Activated CD4-positive, alpha-beta T cell treated with anti-CD3 and anti-CD28 coated beads, Interleukin-2, amount 10 ng/mL, durations not matched to agents 7 days and 5 days (primary cell): Measurements from ENCODE around the gene EP300. TPM values are rescaled to one million over a fixed set of nuclear protein-coding genes. Genes with fewer than 3 reads are reported as not detected.
"Not testable (repeated sequence)": the region's sequence is repeated elsewhere in the genome, so short reads cannot be mapped to it uniquely, and the experiment has no call there.

Experiments
- CTCF ChIA-PET: fragments of 350-600 bp; sonication (Branson Sonifier 250); formaldehyde crosslinking; loops from one replicate; lab custom pipeline; 2021; ENCODE audit warnings: antibody characterized with exemption; lab: Charles Lee
- POLR2A ChIA-PET: fragments of 350-600 bp; sonication (Branson Sonifier 250); formaldehyde crosslinking; loops from one replicate; lab custom pipeline; 2021; ENCODE audit warnings: antibody characterized with exemption; lab: Charles Lee
- DNase-seq: peaks from one replicate; pipeline ENCODE4 v3.0.0-alpha.2; 2020
- H3K27ac Mint-ChIP-seq: one replicate; pipeline ENCODE4 v1.8.0; 2021; ENCODE audit warnings: mild to moderate bottlenecking, moderate library complexity, mixed read lengths
- H3K27me3 Mint-ChIP-seq: one replicate; pipeline ENCODE4 v1.8.0; 2021; ENCODE audit warnings: mixed read lengths
- H3K36me3 Mint-ChIP-seq: one replicate; pipeline ENCODE4 v1.8.0; 2021; ENCODE audit warnings: low read depth, mixed read lengths
- H3K4me1 Mint-ChIP-seq: one replicate; pipeline ENCODE4 v1.8.0; 2021; ENCODE audit warnings: mixed read lengths
- H3K4me3 Mint-ChIP-seq: one replicate; pipeline ENCODE4 v1.8.0; 2021; ENCODE audit warnings: mild to moderate bottlenecking, moderate library complexity, mixed read lengths
- H3K9me3 Mint-ChIP-seq: one replicate; pipeline ENCODE4 v1.8.0; 2021; ENCODE audit warnings: mixed read lengths
- total RNA-seq, 2 experiments: library from RNA; stranded (reverse); gene quantifications; one replicate each; pipeline ENCODE4 v1.2.3, GENCODE V29; 2021

EP300 gene
- total RNA-seq, 2 experiments from 2014 or later: 78.7 to 79.2 TPM

DNA sequence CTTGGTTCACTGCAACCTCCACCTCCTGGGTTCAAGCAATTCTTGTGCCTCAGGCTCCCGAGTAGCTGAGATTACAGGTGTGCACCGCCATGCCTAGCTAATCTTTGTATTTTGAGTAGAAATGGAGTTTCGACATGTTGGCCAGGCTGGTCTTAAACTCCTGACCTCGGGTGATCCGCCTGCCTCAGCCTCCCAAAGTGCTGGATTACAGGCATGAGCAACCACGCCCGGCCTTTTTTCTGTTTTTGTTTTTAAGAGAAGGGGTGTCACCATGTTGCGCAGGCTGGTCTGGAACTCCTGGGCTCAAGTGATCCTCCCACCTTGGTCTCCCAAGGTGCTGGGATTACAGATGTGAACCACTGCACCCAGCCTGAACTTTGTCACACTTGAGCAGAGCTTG, 26.1 kb upstream of the EP300 start:
- POLR2A ChIA-PET, CTCF ChIA-PET, H3K36me3 Mint-ChIP-seq, H3K27me3 Mint-ChIP-seq, H3K27ac Mint-ChIP-seq, H3K4me1 Mint-ChIP-seq, H3K4me3 Mint-ChIP-seq, DNase-seq, H3K9me3 Mint-ChIP-seq: not testable (repeated sequence)

DNA sequence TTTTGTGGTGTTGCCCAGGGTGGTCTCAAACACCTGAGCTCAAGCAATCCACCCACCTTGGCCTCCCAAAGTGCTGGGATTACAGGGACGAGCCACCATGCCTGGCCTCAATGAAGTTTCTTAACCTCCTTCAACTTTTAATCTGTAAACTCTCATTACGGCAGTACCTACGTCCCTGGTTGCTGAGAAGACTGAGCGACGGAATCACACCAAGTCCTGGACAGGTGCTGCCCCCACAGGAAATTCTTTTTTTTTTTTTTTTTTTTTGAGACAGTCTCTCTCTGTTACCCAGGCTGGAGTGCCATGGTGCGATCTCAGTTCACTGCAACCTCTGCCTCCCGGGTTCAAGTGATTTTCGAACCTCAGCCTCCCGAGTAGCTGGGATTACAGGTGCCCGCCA, 24.4 kb upstream of the EP300 start:
- CTCF ChIA-PET: interaction anchor here (0.7 kb wide), 1 partner anchor 114 kb away, joined by 5 read pairs; no protein-coding TSS in a partner anchor
- DNase-seq, H3K4me1 Mint-ChIP-seq, POLR2A ChIA-PET, H3K9me3 Mint-ChIP-seq, H3K36me3 Mint-ChIP-seq, H3K27me3 Mint-ChIP-seq, H3K4me3 Mint-ChIP-seq: not testable (repeated sequence)
- peak overlapping the region; percentile 31 for H3K27ac Mint-ChIP-seq

DNA sequence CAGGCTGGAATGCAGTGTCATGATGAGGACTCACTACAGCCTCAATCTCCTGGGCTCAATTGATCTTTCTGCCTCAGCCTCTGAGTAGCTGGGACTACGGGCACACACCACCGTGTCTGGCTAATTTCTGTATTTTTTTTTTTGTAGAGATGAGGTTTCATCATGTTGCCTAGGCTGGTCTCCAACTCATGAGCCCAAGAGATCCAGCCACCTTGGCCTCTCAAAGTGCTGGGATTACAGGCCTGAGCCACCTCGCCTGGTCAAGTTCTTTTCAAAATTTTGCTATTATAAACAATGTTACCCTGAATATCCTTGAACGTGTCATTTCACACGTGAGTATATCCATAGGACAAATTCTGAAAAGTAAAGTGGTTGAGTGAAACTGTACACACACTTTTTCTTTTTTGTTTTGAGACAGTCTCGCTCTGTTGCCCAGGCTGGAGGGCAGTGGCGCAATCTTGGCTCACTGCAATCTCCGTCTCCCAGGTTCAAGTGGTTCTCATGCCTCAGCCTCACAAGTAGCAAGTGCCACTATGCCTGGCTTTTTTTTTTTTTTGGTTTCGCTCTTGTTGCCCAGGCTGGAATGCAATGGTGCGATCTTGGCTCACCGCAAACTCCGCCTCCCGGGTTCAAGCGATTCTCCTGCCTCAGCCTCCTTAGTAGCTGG, 21.6 kb upstream of the EP300 start:
- POLR2A ChIA-PET: no interaction called here
- no peaks in the 10 kb centered on the region for H3K27me3 Mint-ChIP-seq

DNA sequence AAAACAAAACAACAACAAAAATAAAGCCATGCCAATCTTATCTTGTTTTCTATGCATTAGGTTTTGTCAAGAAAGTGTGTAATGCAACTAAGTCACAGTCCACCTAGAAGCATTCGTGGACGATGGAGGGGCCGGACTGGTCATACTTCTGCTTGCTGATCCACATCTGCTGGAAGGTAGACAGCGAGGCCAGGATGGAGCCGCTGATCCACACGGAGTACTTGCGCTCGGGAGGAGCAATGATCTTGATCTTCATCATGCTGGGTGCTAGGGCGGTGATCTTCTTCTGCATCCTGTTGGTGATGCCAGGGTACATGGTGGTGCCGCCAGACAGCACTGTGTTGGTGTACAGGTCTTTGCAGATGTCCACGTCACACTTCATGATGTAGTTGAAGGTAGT, 18.3 kb upstream of the EP300 start:
- H3K27ac Mint-ChIP-seq: no peak overlapping the region
- CTCF ChIA-PET: no interaction called here
- DNase-seq: no peak
- no peaks in the 10 kb centered on the region for H3K36me3 Mint-ChIP-seq
- peaks cover 2% of the 10 kb centered on the region for H3K4me1 Mint-ChIP-seq
- H3K27me3 Mint-ChIP-seq: no peaks in the 10 kb centered on the region
- no peaks in the 10 kb centered on the region for H3K9me3 Mint-ChIP-seq
- H3K4me3 Mint-ChIP-seq: no peak overlapping the region
- POLR2A ChIA-PET: no interaction called here

More for the DNA sequence above, 21.6 kb upstream of the EP300 start:
- H3K4me3 Mint-ChIP-seq: no peak overlapping the region
- CTCF ChIA-PET: interaction anchor here (0.6 to 0.7 kb wide), 2 partner anchors 23 to 126 kb away, joined by 3 to 4 read pairs; no protein-coding TSS in a partner anchor
- H3K4me1 Mint-ChIP-seq: peaks cover 9% of the 10 kb centered on the region
- H3K27ac Mint-ChIP-seq: no peak overlapping the region
- no peaks in the 10 kb centered on the region for H3K36me3 Mint-ChIP-seq
- no peaks in the 10 kb centered on the region for H3K9me3 Mint-ChIP-seq
- DNase-seq: no peak

DNA sequence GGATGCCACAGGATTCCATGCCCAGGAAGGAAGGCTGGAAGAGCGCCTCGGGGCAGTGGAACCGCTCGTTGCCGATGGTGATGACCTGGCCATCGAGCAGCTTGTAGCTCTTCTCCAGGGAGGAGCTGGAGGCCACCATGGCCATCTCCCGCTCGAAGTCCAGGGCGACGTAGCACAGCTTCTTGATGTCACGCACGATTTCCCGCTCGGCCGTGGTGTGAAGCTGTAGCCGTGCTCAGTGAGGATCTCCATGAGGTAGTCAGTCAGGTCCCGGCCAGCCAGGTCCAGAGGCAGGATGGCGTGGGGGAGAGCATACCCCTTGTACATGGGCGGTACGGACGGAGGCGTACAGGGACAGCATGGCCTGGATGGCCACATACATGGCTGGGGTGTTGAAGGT, 17.9 kb upstream of the EP300 start:
- ChIA-PET CTCF (interaction anchor here (0.6 to 1.1 kb wide), 2 partner anchors 42 to 329 kb away, joined by 3 to 6 read pairs; no protein-coding TSS in a partner anchor), POLR2A (no interaction called here)
- Mint-ChIP-seq H3K36me3 (no peaks in the 10 kb centered on the region), H3K9me3 (no peaks in the 10 kb centered on the region), H3K4me1 (no peaks in the 10 kb centered on the region), H3K27me3 (no peaks in the 10 kb centered on the region), H3K27ac (no peak overlapping the region), H3K4me3 (no peak overlapping the region)
- DNase-seq: no peak

DNA sequence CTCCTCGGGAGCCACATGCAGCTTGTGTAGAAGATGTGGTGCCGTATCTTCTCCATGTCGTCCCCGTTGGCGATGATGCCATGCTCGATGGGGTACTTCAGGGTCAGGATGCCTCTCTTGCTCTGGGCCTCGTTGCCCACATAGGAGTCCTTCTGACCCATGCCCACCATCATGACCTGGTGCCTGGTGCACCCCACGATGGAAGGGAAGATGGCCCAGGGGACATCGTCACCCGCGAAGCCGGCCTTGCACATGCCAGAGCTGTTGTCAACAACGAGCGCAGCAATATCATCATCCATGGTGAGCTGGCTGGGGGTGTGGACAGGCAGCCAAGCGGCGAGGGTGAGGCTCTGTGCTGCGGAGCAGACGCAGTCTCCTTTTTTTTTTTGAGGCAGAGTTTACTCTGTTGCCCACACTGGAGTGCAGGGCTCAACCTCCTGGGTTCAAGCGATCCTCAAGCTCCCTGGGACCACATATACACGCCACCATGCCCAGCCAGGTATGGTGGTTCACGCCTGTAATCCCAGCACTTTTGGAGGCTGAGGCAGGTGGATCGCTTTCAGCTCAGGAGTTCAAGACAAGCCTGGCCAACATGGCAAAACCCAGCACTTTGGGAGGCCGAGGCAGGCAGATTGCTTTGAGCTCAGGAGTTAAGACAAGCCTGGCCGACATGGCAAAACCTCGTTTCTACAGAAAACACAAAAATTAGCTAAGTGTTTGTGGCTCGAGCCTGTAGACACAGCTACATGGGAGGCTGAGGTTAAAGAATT, 17.3 kb upstream of the EP300 start:
- Mint-ChIP-seq H3K4me3 (no peak overlapping the region), H3K4me1 (no peaks in the 10 kb centered on the region), H3K9me3 (no peaks in the 10 kb centered on the region), H3K27ac (no peak overlapping the region), H3K27me3 (no peaks in the 10 kb centered on the region), H3K36me3 (no peaks in the 10 kb centered on the region)
- DNase-seq: no peak
- ChIA-PET POLR2A (interaction anchor here (0.7 kb wide), 1 partner anchor 25 kb away, joined by 3 read pairs; no protein-coding TSS in a partner anchor), CTCF (interaction anchor here (0.6 to 1.1 kb wide), 4 partner anchors 12 to 328 kb away, joined by 3 to 6 read pairs (median 3); no protein-coding TSS in a partner anchor)

DNA sequence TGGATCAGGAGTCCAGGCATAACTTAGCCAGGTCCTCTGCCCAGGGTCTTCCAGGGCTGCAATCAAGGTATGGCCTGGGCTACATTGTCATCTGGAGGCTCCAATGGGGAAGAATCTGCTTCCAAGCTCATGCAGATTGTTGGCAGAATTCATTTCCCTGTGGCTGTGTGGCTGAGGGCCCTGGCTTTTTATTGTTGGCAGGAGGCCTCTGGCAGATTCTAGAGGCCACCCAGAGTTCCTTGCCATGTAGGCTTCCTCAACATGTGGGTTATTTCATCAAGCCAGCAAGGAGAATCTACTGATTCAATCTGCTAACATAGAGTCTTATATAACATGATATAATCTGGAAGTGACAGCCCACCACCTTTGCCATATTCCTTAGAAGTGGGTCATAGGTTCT, 16.4 kb upstream of the EP300 start:
- Mint-ChIP-seq H3K27ac (no peak overlapping the region), H3K9me3 (no peaks in the 10 kb centered on the region), H3K4me3 (no peak overlapping the region), H3K27me3 (no peaks in the 10 kb centered on the region), H3K36me3 (no peaks in the 10 kb centered on the region), H3K4me1 (no peaks in the 10 kb centered on the region)
- POLR2A ChIA-PET: interaction anchor here (0.7 kb wide), 1 partner anchor 24 kb away, joined by 3 read pairs; no protein-coding TSS in a partner anchor
- CTCF ChIA-PET: interaction anchor here (0.7 kb wide), 1 partner anchor 13 kb away, joined by 3 read pairs; no protein-coding TSS in a partner anchor
- DNase-seq: no peak

DNA sequence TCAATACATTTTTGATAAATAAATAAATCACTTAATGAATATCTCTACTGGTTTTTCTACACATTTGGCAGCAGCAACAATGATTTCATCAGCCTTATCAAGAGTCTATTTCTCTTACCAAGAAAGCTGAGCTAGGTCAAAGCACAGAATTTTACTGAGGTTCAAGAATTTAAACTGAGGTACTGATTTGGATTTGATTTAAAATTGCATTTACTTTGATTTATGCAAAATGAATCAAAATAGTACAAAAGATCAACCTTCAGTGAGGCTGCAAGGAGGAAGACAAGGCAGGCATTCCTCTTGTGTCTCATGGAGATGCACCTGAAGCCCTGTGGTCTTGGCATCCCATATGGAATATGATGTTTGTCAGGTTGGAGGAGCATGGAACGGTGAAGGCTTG, 15.5 kb upstream of the EP300 start:
- H3K4me3 Mint-ChIP-seq: no peak overlapping the region
- H3K9me3 Mint-ChIP-seq: no peaks in the 10 kb centered on the region
- ChIA-PET CTCF (no interaction called here), POLR2A (no interaction called here)
- H3K27me3 Mint-ChIP-seq: no peaks in the 10 kb centered on the region
- no peaks in the 10 kb centered on the region for H3K4me1 Mint-ChIP-seq
- H3K36me3 Mint-ChIP-seq: no peaks in the 10 kb centered on the region
- no peak overlapping the region for H3K27ac Mint-ChIP-seq
- no peak for DNase-seq

DNA sequence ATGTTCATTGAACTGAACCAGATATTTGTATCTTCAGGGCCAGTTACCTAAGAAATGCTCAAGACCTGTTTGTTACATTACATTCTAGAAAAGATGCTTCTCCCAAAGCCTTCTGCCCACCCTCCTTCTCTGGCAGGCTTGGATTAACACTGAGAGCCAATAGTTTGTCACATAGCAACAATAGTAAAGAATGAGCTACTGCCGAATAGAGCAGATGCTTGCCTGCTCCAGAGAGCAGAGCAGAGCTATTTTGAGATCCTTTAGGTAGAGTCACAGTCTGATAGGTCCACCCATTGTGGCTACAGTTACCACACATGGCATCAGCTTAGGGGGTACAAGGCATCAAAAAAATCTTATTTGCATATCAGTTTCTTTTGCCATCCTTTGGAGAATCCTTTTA, 13.5 kb upstream of the EP300 start:
- Mint-ChIP-seq H3K4me3 (no peak overlapping the region), H3K9me3 (no peaks in the 10 kb centered on the region), H3K27me3 (no peaks in the 10 kb centered on the region), H3K4me1 (no peaks in the 10 kb centered on the region), H3K27ac (no peak overlapping the region), H3K36me3 (no peaks in the 10 kb centered on the region)
- no peak for DNase-seq
- ChIA-PET POLR2A (no interaction called here), CTCF (interaction anchor here (0.8 to 1.2 kb wide), 2 partner anchors 21 to 141 kb away, joined by 3 to 4 read pairs; no protein-coding TSS in a partner anchor)

DNA sequence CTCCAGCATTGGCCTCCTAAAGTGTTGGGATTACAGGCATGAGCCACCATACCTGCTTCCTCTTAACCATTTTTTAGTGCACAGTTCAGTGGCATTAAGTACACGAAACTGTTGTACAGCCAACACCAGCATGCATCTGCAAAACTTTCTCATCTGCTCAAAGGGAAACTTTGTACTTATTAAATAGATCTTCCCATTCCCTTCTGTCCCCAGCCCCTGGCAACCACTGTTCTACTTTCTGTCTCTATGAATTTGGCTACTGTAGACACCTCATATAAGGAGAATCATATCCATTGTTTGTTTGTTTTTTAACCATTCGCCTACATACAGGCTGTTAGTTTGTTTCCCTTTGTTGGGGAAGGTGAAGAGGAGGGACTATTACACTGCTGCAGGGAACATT, 6.5 kb upstream of the EP300 start:
- CTCF ChIA-PET: no interaction called here
- Mint-ChIP-seq H3K36me3 (no peaks in the 10 kb centered on the region), H3K4me1 (peaks cover 4% of the 10 kb centered on the region), H3K9me3 (no peaks in the 10 kb centered on the region), H3K4me3 (no peak overlapping the region), H3K27ac (no peak overlapping the region), H3K27me3 (no peaks in the 10 kb centered on the region)
- POLR2A ChIA-PET: no interaction called here
- no peak for DNase-seq

DNA sequence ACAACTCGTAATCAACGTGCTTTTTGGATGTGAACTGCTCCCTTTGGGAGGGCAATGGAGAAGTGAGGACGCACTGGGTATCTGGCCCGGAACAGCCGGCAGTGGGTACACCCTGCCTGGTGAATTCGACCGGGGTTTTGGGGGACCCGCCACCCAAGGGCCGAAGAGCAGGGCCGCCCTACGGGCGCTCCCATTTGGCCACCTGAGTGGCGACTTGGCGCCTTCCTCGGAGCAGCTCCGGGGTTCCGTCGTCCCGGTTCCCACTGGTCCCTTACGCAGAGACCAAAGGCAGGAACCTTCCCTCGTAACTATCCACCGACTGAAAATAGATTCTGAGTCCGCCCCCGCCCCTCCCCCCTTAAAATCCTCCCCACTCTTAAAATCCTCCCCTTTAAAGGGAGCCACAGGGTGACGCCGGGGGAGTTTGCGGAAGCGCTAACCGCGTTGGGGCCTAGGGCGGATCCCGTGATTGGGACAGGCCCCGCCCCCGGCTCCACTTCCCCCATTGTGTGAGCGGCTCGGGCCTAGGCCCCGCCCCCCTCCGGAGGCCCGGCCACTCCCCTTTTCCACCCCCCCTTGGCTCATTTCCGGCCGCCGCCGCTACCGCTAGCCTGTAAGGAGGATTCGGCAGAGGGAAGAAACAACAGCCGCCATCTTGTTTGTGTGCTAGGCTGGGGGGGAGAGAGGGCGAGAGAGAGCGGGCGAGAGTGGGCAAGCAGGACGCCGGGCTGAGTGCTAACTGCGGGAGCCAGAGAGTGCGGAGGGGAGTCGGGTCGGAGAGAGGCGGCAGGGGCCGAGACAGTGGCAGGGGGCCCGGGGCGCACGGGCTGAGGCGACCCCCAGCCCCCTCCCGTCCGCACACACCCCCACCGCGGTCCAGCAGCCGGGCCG, 1.0 kb upstream of the EP300 start:
- DNase-seq: peak; percentile 99
- Mint-ChIP-seq H3K4me3 (peak overlapping the region; percentile 90), H3K27me3 (no peaks in the 10 kb centered on the region), H3K27ac (peak overlapping the region; percentile 99), H3K4me1 (peaks cover 26% of the 10 kb centered on the region), H3K36me3 (peaks cover 22% of the 10 kb centered on the region), H3K9me3 (no peaks in the 10 kb centered on the region)
- POLR2A ChIA-PET: interaction anchor here (1.1 kb wide), 1 partner anchor 140 kb away, joined by 3 read pairs; the partner anchor contains the start of gene RBX1
- CTCF ChIA-PET: interaction anchor here (1.3 to 1.5 kb wide), 2 partner anchors 10 to 134 kb away, joined by 4 to 5 read pairs; no protein-coding TSS in a partner anchor

DNA sequence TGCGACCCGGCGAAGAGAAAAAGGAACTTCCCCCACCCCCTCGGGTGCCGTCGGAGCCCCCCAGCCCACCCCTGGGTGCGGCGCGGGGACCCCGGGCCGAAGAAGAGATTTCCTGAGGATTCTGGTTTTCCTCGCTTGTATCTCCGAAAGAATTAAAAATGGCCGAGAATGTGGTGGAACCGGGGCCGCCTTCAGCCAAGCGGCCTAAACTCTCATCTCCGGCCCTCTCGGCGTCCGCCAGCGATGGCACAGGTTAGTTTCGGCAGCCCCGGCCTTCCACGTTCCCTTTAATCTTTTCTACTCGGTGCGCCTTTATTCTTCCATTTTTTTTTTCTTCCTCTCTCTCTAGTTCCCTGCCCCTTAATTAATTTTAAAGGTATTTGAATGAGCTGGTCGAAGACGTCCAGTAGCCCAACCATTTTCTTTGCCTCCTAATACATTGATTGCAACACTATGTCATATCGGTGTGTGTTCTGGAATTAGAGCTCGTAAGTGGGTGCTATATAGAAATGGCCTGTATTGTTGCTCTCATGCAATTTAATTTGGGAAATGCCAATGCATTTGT, 537 bp downstream of the EP300 start:
- H3K36me3 Mint-ChIP-seq: peaks cover 28% of the 10 kb centered on the region
- no peaks in the 10 kb centered on the region for H3K27me3 Mint-ChIP-seq
- H3K4me1 Mint-ChIP-seq: peaks cover 37% of the 10 kb centered on the region
- H3K9me3 Mint-ChIP-seq: no peaks in the 10 kb centered on the region
- ChIA-PET CTCF (interaction anchor here (0.7 to 1.6 kb wide), 7 partner anchors 12 to 170 kb away, joined by 3 to 6 read pairs (median 4); no protein-coding TSS in a partner anchor), POLR2A (interaction anchor here (0.5 to 2.3 kb wide), 6 partner anchors 71 to 893 kb away, joined by 3 to 9 read pairs (median 3); partner anchors contain the start of genes RBX1 and ST13)
- H3K27ac Mint-ChIP-seq: peak overlapping the region; percentile 96
- peak overlapping the region; percentile 92 for H3K4me3 Mint-ChIP-seq
- DNase-seq: peak; percentile 35
